Sigmoid colon (tissue), 4 donors: ENCODE data around the gene ACP2.

Experiments used
- EP300 ChIP-seq, 4 donors: sonication (generic); formaldehyde crosslinking; IDR thresholded peaks; one replicate each; pipeline ENCODE4 v1.6.1; 2017; ENCODE audit warnings: antibody characterized with exemption in 4 of 4
- POLR2A ChIP-seq, 2 donors: fragments of 450-650 bp; IDR thresholded peaks; one replicate each; pipeline ENCODE4 v1.6.1; 2016; ENCODE audit warnings: antibody characterized with exemption in 2 of 2, mild to moderate bottlenecking in 2 of 2, moderate library complexity in 2 of 2
- TF ChIP-seq, protein P1 (sequence below), 4 experiments: fragments of 450-650 bp in 3 of 4; fragments of 200-600 bp in 1 of 4; IDR thresholded peaks; one replicate each; pipeline ENCODE4 v1.5.1; 2016 to 2019; ENCODE audit warnings: antibody characterized with exemption in 4 of 4, mild to moderate bottlenecking in 3 of 4, moderate library complexity in 2 of 4

DNA sequence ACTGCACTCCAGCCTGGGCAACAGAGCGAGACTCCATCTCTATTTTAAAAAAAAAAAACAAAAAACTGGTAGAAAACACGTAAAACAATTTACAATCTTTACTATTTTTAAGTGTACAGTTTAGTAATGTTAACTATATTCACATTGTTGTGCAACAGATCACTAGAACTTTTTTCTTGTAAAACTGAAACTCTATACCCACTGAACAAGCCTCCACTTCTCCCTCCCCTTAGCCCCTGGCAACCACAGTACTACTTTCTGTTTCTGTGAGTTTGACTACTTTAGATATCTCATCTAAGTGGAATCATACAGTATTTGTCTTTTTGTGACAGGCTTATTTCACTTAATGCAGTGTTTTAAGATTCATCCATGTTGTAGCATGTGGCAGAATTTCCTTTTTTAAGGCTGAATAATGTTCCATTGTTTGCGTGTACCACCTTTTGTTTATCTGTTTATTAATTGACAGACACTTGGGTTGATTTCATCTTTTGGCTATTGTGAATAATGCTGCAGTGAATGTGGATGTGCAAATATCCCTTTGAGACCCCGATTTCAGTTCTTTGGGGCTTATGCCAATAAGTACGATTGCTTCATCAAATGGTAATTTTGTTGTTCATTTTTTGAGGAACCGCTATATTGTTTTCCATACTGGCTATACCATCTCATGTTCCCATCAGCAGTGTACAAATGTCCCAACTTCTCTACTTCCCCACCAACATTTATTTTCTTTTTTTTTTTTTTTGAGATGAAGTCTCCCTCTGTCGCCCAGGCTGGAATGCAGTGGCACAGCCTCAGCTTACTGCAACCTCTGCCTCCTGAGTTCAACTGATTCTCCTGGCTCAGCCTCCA, 22.8 kb downstream of the ACP2 start:
- TF ChIP-seq, protein P1, sequence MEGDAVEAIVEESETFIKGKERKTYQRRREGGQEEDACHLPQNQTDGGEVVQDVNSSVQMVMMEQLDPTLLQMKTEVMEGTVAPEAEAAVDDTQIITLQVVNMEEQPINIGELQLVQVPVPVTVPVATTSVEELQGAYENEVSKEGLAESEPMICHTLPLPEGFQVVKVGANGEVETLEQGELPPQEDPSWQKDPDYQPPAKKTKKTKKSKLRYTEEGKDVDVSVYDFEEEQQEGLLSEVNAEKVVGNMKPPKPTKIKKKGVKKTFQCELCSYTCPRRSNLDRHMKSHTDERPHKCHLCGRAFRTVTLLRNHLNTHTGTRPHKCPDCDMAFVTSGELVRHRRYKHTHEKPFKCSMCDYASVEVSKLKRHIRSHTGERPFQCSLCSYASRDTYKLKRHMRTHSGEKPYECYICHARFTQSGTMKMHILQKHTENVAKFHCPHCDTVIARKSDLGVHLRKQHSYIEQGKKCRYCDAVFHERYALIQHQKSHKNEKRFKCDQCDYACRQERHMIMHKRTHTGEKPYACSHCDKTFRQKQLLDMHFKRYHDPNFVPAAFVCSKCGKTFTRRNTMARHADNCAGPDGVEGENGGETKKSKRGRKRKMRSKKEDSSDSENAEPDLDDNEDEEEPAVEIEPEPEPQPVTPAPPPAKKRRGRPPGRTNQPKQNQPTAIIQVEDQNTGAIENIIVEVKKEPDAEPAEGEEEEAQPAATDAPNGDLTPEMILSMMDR (IDR thresholded peaks at IDR 0.05): no peak
- TF ChIP-seq EP300 (IDR thresholded peaks at IDR 0.05): no peak
- TF ChIP-seq POLR2A (IDR thresholded peaks at IDR 0.05): no peak
